Lower leg skin (tissue), 4 donors: ENCODE results near the gene FAM118A. TPM values are rescaled to one million over a fixed set of nuclear protein-coding genes. Genes with fewer than 3 reads are reported as not detected.
A peak's percentile ranks its signal among the peaks of the same experiment; 100 is the strongest.

Experiments used
- DNase-seq, 2 donors: peaks; one replicate each; pipeline ENCODE4 v3.0.0-alpha.2; 2019; ENCODE audit warnings: low spot score in 2 of 2
- H3K4me3 ChIP-seq: fragments of 200-600 bp; sonication (generic); 2 replicates; pipeline ENCODE4 v1.5.1; 2017; ENCODE audit warnings: mild to moderate bottlenecking, low read depth; ENCODE audit not compliant: poor library complexity, severe bottlenecking
- CTCF ChIP-seq, 3 donors: fragments of 450-650 bp; IDR thresholded peaks; one replicate each; pipeline ENCODE4 v1.5.1; 2016; ENCODE audit warnings: antibody characterized with exemption in 3 of 3, mild to moderate bottlenecking in 3 of 3, moderate library complexity in 2 of 3
- POLR2A ChIP-seq, 2 donors: fragments of 450-650 bp; IDR thresholded peaks; one replicate each; pipeline ENCODE4 v1.6.1; 2016 to 2017; ENCODE audit warnings: antibody characterized with exemption in 2 of 2, mild to moderate bottlenecking in 1 of 2, moderate library complexity in 1 of 2
- WGBS, 2 donors: methylation state at CpG; one replicate each; pipeline ENCODE4 v1.1.5; 2018; 5-methylcytosine and 5-hydroxymethylcytosine counted together
- intact Hi-C: fragments of 100-400 bp; cut with DNase I; formaldehyde crosslinking; loops from one replicate; pipeline ENCODE4 v1.15.0; 2023; ENCODE audit warnings: low total_unique reads
- total RNA-seq, 4 donors: library from RNA; depleted of rRNA; stranded (reverse); fragments of >200 nt; gene quantifications; one replicate each; pipeline ENCODE4 v1.1.0, GENCODE V29; 2016

FAM118A gene
- total RNA-seq, 4 donors from 2014 or later, result 11.9 to 40.7 (median 25.0) TPM

DNA sequence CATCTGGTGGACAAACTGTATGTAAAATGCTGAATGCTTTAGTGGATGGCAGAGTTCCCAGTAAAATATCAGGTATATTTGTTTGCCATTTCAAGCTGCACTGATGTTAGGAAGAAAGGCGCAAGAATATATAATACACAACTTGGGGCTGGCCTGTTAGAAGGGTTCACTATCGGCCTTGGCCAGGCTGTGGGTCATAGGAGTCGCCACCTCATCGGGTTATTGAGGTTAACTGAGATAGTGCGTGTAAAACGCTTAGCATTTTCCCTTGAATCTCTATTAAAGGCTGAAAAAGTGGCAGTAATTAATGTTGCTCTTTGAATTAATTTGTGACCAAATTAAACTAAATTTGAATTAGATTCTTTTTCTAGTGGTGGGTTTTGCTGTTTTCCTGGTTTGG, 5.1 kb downstream of the FAM118A start:
- no peak overlapping the region for H3K4me3 ChIP-seq
- 92% methylated on average over 6 of the region's 6 CpGs for WGBS, 2 donors
- TF ChIP-seq CTCF (IDR thresholded peaks at IDR 0.05) (no peak), POLR2A (IDR thresholded peaks at IDR 0.05) (no peak)
- intact Hi-C loops, result no loop called here
- DNase-seq, result no peak

DNA sequence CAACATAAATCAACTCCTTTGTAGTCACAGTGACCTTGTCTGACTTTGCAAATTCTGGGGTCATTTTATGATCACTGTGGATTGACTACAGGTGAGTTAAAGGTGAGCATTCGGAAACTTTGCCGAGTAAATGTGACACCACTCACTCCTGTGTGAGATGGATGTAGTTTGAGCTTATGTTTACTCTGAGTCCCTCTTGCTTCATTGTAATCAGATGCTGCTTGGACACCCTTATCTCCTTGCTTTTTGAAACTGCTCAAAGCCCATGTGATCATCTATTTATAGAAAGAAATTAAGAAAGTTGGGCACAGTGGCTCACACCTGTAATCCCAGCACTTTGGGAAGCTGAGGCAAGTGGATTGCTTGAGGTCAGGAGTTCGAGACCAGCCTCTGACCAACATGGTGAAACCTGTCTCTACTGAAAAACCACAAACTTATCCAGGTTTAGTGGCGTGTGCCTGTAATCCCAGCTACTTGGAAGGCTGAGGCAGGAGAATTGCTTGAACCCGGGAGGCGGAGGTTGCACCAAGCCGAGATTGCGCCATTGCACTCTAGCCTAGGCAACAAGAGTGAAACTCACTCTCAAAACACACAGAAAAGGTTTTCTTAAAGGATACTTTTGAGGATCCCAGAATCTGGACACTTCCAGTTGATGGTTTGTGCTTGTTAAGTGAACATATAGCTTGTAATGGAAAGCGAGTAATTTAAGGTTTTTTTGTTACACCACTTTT, 7.2 kb downstream of the FAM118A start:
- WGBS, 2 donors, result 77 to 83% methylated on average over 9 of the region's 9 CpGs
- H3K4me3 ChIP-seq, result no peak overlapping the region
- no peak for DNase-seq
- intact Hi-C loops, result no loop called here
- no peak for TF ChIP-seq CTCF (IDR thresholded peaks at IDR 0.05)
- TF ChIP-seq POLR2A (IDR thresholded peaks at IDR 0.05), result no peak

GRCh38 chr22:45317551-45318167, 7.9 kb downstream of the FAM118A start:
- 17 to 18% methylated on average over 19 of the region's 19 CpGs for WGBS, 2 donors
- DNase-seq, result peak; percentile 63 to 90
- no peak for TF ChIP-seq CTCF (IDR thresholded peaks at IDR 0.05)
- no peak for TF ChIP-seq POLR2A (IDR thresholded peaks at IDR 0.05)
- no peak overlapping the region for H3K4me3 ChIP-seq
- intact Hi-C loops, result no loop called here

GRCh38 chr22:45318168-45318557, 8.4 kb downstream of the FAM118A start:
- no peak overlapping the region for H3K4me3 ChIP-seq
- TF ChIP-seq CTCF (IDR thresholded peaks at IDR 0.05) (no peak), POLR2A (IDR thresholded peaks at IDR 0.05) (no peak)
- WGBS, 2 donors, result 14 to 18% methylated on average over 8 of the region's 8 CpGs
- DNase-seq, result peak; percentile 66 to 94
- intact Hi-C loops, result no loop called here

DNA sequence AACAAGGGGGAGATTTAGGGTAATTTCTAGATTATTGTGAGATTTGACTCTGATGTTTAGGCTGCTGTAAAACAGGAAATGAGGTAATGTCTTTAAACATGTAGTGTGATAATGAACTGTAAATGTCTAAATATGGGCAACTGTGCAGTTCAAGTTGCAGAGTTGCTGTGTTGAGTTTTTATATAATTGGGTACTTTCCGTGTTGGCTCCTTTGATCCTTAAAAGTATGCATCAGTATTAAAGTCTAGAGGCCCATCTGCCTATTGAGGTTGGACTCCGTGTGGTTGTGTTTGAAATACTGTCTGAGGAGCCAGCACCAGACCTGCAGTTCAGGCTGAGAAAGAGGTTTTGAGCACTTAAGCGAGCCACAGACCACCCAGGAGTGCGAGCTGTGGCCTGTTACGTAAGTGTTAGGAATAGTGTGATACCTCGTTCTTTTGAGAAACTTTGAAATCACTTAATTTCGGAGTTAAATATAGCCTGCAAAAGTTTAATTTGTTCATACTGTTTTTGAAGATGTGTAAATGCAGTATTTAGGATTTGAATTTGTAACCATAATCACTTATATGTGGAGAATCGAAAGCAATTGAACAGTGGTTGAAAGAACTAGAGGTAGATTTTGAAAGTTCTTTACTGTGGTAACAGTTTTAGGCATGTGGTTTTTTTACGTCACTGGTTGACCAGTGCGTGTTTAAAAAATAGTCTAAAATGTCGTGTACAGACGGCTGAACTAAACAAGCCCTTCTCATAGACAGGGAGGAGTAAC, 9.0 kb downstream of the FAM118A start:
- intact Hi-C loops, result no loop called here
- WGBS, 2 donors, result 62 to 69% methylated on average over 12 of the region's 12 CpGs
- no peak overlapping the region for H3K4me3 ChIP-seq
- no peak for DNase-seq
- TF ChIP-seq CTCF (IDR thresholded peaks at IDR 0.05) (no peak), POLR2A (IDR thresholded peaks at IDR 0.05) (no peak)
